Stomach (tissue), 4 donors: Measurements from ENCODE around the gene TMPRSS4.

Experiments used
- POLR2A ChIP-seq, 4 donors: fragments of 450-650 bp; IDR thresholded peaks; one replicate each; pipeline ENCODE4 v1.6.1; 2016; ENCODE audit warnings: antibody characterized with exemption in 4 of 4, control low read depth in 2 of 4, mild to moderate bottlenecking in 1 of 4, moderate library complexity in 1 of 4
- POLR2AphosphoS5 ChIP-seq, 3 donors: sonication (generic); formaldehyde crosslinking; IDR thresholded peaks; one replicate each; pipeline ENCODE4 v1.6.1; 2016; ENCODE audit warnings: antibody characterized with exemption in 3 of 3
- TF ChIP-seq, protein P1 (sequence below), 7 experiments: fragments of 450-650 bp in 4 of 7; fragments of 200-600 bp in 3 of 7; sonication (generic) in 3 of 7; IDR thresholded peaks; one replicate each; pipeline ENCODE4 v1.5.1; 2016 to 2019; ENCODE audit warnings: antibody characterized with exemption in 7 of 7, control low read depth in 2 of 7, mild to moderate bottlenecking in 1 of 7

DNA sequence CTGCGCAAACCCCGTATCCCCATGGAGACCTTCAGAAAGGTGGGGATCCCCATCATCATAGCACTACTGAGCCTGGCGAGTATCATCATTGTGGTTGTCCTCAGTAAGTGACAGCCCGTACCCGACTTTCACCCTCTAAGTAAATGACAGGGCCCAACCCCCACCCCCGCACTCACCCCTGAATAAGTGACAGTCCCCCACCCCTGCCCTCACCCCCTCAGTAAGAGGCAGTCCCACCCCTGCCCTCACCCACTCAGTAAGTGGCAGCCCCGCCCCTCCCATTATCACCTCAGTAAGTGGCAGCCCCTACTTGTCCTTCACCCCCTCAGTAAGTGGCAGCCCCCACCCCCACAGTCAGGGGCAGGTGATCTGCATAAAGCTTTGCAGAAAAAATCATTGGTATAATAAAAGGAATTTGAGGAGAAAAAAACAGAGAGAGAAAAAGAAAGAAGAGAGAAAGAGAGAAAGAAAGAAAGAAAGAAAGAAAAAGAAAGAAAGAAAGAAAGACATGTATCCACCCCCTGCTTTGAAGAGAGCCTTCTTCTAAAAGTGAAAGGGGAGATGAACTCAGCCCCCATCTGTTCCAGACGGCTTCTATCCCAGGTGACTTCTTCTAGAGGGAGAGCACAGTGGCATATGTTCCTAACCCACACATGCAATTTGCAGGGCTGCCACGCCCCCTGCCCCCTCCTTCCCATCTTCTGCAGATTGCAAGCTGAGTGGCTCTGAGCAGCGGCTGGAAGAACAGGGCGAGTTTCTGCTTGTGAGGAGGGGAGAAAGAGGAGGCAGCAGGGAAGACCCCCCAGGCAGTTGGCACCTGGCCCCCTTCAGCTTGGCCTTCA lies 22.3 kb downstream of the TMPRSS4 start:
- TF ChIP-seq, protein P1, sequence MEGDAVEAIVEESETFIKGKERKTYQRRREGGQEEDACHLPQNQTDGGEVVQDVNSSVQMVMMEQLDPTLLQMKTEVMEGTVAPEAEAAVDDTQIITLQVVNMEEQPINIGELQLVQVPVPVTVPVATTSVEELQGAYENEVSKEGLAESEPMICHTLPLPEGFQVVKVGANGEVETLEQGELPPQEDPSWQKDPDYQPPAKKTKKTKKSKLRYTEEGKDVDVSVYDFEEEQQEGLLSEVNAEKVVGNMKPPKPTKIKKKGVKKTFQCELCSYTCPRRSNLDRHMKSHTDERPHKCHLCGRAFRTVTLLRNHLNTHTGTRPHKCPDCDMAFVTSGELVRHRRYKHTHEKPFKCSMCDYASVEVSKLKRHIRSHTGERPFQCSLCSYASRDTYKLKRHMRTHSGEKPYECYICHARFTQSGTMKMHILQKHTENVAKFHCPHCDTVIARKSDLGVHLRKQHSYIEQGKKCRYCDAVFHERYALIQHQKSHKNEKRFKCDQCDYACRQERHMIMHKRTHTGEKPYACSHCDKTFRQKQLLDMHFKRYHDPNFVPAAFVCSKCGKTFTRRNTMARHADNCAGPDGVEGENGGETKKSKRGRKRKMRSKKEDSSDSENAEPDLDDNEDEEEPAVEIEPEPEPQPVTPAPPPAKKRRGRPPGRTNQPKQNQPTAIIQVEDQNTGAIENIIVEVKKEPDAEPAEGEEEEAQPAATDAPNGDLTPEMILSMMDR (IDR thresholded peaks at IDR 0.05), result no peak
- TF ChIP-seq POLR2AphosphoS5 (IDR thresholded peaks at IDR 0.05), result no peak
- TF ChIP-seq POLR2A (IDR thresholded peaks at IDR 0.05), result no peak
